PFSK-1 (cell line): ENCODE data around the gene SS18L1.

Experiments
- FOXP2 ChIP-seq: optimal IDR thresholded peaks from 2 replicates; pipeline ENCODE3; 2011; ENCODE audit warnings: borderline replicate concordance, control low read depth, inconsistent platforms; ENCODE audit not compliant: insufficient read depth; ENCODE audit errors: extremely low read length, extremely low read depth
- POLR2AphosphoS5 ChIP-seq: IDR thresholded peaks from 2 replicates; pipeline ENCODE4 v1.6.1; 2012; ENCODE audit warnings: low read depth, mild to moderate bottlenecking, control low read depth, low read length, moderate library complexity
- SIN3A ChIP-seq: IDR thresholded peaks from 2 replicates; pipeline ENCODE4 v1.6.1; 2012; ENCODE audit warnings: mild to moderate bottlenecking, low read length, moderate library complexity, borderline replicate concordance; ENCODE audit not compliant: insufficient read depth
- TAF1 ChIP-seq: IDR thresholded peaks from 2 replicates; pipeline ENCODE4 v1.6.1; 2012; ENCODE audit warnings: low read length, control low read depth, borderline replicate concordance; ENCODE audit not compliant: insufficient read depth
- TF ChIP-seq, protein P1 (sequence below), 2 experiments: IDR thresholded peaks; 2 replicates each; pipeline versions ENCODE4 v1.6.1 to v1.8.0; 2011 to 2012; ENCODE audit warnings: low read depth in 2 of 2, low read length in 2 of 2, control low read depth in 1 of 2, inconsistent platforms in 1 of 2, mild to moderate bottlenecking in 1 of 2, moderate library complexity in 1 of 2; ENCODE audit not compliant: insufficient read depth in 1 of 2

SS18L1 gene

GRCh38 chr20:62175711-62176110 lies 32.1 kb downstream of the SS18L1 start:
- TF ChIP-seq SIN3A (no peak), TAF1 (no peak), POLR2AphosphoS5 (no peak), FOXP2 (no peak)
- TF ChIP-seq, protein P1, sequence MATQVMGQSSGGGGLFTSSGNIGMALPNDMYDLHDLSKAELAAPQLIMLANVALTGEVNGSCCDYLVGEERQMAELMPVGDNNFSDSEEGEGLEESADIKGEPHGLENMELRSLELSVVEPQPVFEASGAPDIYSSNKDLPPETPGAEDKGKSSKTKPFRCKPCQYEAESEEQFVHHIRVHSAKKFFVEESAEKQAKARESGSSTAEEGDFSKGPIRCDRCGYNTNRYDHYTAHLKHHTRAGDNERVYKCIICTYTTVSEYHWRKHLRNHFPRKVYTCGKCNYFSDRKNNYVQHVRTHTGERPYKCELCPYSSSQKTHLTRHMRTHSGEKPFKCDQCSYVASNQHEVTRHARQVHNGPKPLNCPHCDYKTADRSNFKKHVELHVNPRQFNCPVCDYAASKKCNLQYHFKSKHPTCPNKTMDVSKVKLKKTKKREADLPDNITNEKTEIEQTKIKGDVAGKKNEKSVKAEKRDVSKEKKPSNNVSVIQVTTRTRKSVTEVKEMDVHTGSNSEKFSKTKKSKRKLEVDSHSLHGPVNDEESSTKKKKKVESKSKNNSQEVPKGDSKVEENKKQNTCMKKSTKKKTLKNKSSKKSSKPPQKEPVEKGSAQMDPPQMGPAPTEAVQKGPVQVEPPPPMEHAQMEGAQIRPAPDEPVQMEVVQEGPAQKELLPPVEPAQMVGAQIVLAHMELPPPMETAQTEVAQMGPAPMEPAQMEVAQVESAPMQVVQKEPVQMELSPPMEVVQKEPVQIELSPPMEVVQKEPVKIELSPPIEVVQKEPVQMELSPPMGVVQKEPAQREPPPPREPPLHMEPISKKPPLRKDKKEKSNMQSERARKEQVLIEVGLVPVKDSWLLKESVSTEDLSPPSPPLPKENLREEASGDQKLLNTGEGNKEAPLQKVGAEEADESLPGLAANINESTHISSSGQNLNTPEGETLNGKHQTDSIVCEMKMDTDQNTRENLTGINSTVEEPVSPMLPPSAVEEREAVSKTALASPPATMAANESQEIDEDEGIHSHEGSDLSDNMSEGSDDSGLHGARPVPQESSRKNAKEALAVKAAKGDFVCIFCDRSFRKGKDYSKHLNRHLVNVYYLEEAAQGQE (IDR thresholded peaks at IDR 0.05; ENCODE audit: insufficient read depth in 1 of 2, low read depth in 2 of 2, low read length in 2 of 2), result no peak

DNA sequence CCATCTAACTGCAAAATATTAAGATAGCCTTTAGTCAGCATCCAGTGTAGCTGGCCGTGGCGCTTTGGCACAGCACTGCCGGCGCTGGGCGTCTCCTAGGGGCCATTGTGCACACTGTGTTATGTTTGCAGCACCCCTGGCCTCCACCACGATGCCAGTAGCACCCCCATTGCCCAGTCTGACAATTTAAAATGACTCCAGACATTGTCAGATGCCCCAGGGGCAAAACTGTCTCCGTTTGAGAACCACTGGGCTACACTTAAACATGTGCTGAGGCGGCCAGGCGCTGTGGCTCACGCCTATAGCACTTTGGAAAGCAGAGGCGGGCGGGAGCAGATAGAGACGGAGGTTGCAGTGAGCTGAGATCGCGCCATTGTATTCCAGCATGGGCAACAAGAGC lies 33.3 kb downstream of the SS18L1 start:
- TF ChIP-seq SIN3A (no peak), POLR2AphosphoS5 (no peak), FOXP2 (no peak), TAF1 (no peak)
- TF ChIP-seq, protein P1 (IDR thresholded peaks at IDR 0.05; ENCODE audit: insufficient read depth in 1 of 2, low read depth in 2 of 2, low read length in 2 of 2), result no peak

DNA sequence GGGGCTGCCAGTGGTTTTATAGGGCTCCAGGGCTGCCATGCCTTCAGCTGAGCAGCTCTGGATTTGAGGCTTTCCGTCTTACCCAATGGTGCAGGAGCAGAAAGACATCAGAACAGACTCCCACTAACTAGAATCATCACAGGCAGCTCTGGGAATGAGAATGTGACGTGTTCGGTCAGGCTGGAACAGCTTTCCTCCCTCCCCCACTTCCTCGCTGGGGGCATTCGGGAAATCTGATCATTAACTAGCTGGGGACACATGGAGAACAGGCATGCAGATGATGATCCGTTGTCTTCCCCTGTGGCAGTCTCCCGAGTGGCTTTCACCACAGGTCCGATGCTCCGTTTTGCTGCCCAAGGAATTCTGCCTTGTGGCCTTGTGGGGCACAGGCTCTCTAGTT lies 33.7 kb downstream of the SS18L1 start:
- TF ChIP-seq, protein P1 (IDR thresholded peaks at IDR 0.05; ENCODE audit: insufficient read depth in 1 of 2, low read depth in 2 of 2, low read length in 2 of 2), result no peak
- no peak for TF ChIP-seq SIN3A
- no peak for TF ChIP-seq FOXP2
- TF ChIP-seq POLR2AphosphoS5, result no peak
- TF ChIP-seq TAF1, result no peak

- TF ChIP-seq POLR2AphosphoS5 (no peak), SIN3A (no peak), TAF1 (no peak), FOXP2 (no peak)
- TF ChIP-seq, protein P1 (IDR thresholded peaks at IDR 0.05; ENCODE audit: insufficient read depth in 1 of 2, low read depth in 2 of 2, low read length in 2 of 2), result no peak
Measured at GRCh38 chr20:62178316-62179161, 35.0 kb downstream of the SS18L1 start.
